Gastrocnemius medialis (tissue), 4 donors: ENCODE measurements around the gene MIB2.

Source experiments
- POLR2A ChIP-seq, 2 donors: fragments of 450-650 bp; IDR thresholded peaks; one replicate each; pipeline ENCODE4 v1.6.1; 2017; ENCODE audit warnings: antibody characterized with exemption in 2 of 2, mild to moderate bottlenecking in 2 of 2, moderate library complexity in 2 of 2
- TF ChIP-seq, protein P1 (sequence below), 5 experiments: fragments of 450-650 bp in 3 of 5; fragments of 200-600 bp in 2 of 5; sonication (generic) in 2 of 5; IDR thresholded peaks in 4 of 5; conservative IDR thresholded peaks in 1 of 5; 1 replicate in 4 of 5; 2 replicates in 1 of 5; pipeline ENCODE4 v1.5.1; 2016 to 2019; ENCODE audit warnings: antibody characterized with exemption in 5 of 5, mild to moderate bottlenecking in 3 of 5, moderate library complexity in 3 of 5

DNA sequence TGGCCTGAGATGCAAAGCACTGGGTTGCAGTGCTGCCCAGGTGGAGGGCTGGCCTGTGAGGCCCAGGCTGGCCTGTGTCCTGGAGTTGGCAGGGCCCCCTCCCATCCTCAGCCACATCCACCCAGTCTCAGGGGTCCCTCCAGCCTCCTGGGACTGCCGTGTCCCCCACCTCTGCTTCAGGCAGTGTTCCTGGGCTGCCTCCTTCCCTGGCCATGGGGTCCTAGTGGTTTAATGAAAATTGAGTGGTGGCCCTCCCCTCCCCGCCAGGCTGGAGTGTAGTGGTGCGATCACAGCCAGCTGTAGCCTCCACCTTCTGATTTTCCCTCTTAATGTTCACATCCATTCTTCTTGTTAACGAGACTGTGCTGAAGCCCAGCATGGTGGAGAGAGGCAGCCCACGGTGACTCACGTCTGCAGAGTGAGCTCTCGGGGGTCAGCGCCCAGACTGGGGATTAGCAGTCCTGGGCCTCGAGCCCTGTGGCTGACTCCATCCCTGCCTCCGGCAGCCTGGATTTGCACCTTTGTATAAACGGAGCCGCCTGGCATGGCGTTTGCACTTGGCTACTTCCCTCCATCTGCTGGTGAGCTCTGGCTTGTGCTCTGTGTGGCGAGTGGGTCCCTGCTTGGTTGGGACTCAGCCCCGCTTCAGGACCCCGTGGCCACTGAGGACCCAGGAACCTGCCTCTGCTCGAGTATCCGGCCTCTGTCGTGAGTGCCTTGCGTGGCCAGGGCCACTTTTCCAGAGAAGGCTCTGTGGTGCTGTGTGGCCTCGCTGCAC lies 6.9 kb downstream of the MIB2 start:
- TF ChIP-seq, protein P1, sequence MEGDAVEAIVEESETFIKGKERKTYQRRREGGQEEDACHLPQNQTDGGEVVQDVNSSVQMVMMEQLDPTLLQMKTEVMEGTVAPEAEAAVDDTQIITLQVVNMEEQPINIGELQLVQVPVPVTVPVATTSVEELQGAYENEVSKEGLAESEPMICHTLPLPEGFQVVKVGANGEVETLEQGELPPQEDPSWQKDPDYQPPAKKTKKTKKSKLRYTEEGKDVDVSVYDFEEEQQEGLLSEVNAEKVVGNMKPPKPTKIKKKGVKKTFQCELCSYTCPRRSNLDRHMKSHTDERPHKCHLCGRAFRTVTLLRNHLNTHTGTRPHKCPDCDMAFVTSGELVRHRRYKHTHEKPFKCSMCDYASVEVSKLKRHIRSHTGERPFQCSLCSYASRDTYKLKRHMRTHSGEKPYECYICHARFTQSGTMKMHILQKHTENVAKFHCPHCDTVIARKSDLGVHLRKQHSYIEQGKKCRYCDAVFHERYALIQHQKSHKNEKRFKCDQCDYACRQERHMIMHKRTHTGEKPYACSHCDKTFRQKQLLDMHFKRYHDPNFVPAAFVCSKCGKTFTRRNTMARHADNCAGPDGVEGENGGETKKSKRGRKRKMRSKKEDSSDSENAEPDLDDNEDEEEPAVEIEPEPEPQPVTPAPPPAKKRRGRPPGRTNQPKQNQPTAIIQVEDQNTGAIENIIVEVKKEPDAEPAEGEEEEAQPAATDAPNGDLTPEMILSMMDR (IDR thresholded peaks at IDR 0.05 in 4 of 5, conservative IDR thresholded peaks at IDR 0.05 in 1 of 5) = peak in 1 of 5 experiments; percentile 20
- peak in 1 of 2 donors; percentile 18 for TF ChIP-seq POLR2A (IDR thresholded peaks at IDR 0.05)
